HG02884 (cell line): ENCODE results near the gene API5.
A peak's percentile ranks its signal among the peaks of the same experiment; 100 is the strongest.
"Not testable (repeated sequence)": the region's sequence is repeated elsewhere in the genome, so short reads cannot be mapped to it uniquely, and the experiment has no call there.

Experiments used
- ATAC-seq: cut with Tn5 transposase; IDR thresholded peaks from one replicate; pipeline ENCODE4 v1.9.1; 2021; ENCODE audit warnings: mild to moderate bottlenecking, moderate library complexity; ENCODE audit not compliant: unreplicated experiment

Gene API5

DNA sequence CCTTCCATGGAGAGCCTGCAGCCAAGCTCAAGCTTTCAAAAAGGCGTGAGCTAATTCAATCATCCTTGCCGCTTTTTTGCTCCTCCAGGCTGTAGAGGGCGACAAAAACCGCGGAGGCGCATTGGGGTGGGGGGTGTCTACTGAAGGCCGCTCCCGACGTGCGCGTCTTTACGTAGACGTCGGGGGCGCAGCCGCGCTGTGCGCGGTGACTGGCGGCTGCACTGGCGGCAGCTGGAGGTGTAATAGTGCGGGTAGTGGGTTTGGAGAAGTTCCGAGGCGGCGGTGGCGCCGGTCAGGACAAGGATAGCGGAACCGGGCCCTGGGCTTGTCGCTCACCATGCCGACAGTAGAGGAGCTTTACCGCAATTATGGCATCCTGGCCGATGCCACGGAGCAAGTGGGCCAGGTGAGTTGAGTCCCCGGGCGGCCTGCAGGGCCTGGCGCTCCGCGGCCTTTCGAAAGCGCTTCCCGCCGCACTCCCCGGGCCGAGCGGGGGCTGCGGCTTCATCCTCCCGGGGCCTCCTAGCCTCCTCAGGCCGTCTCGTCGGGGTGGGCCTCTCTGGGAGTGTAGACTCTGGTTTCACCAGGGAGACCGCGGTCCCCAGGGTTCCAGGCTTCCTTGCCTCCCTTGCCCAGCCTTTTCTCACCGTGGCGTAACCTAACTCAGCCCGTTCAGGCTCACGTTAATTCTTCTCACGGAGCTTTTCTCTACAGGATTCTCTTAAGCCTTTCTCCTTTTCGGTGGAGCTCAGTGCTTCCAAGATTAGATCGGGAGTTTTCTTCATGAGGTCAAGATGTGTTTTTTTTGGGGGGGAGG lies at the start of gene API5:
Gene API5, plus strand, starts transcription at position 206 of the 817 bp plus-strand sequence. Its CDS starts 132 bp downstream, at position 338.
- ATAC-seq, result peak; percentile 98

GRCh38 chr11:43267856-43268580 lies 43.8 kb upstream of the API5 start:
- ATAC-seq, result no peak

GRCh38 chr11:43268786-43269185 lies 43.0 kb upstream of the API5 start:
- no peak for ATAC-seq

DNA sequence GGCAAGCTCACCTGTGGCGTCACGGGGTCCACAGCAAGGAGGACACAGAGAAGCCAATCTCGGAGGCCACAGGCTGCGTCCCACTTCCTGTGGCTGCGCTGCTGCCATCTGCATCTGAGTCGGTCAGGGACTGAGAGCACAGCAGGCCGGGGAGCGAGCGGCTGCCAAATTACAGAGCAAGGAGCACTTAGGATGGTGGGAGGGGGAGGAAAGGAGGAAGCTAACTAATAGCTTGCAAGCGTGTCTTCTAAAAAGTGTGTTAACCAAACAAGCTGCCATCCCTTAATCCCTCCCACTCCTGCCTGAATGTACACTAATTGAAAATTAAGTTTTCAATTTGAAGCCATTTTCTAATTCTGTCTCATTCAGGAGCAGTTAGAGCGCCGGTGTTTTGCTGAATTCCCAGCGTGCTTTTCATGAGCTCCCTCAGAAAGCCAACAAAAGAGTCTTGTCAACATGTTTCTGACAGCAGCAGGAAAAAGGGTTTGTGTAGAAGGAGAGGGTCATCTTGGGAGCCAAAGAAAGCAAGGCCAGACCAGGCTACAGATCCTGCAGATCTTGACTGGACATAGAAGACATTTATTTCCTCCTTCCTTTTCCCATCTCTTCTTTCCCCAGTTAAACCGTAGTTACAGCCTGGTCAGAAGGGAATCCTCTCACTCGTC lies 42.4 kb upstream of the API5 start:
- ATAC-seq, result no peak

- ATAC-seq, result no peak
Observed at GRCh38 chr11:43270468-43270867, 41.3 kb upstream of the API5 start.

DNA sequence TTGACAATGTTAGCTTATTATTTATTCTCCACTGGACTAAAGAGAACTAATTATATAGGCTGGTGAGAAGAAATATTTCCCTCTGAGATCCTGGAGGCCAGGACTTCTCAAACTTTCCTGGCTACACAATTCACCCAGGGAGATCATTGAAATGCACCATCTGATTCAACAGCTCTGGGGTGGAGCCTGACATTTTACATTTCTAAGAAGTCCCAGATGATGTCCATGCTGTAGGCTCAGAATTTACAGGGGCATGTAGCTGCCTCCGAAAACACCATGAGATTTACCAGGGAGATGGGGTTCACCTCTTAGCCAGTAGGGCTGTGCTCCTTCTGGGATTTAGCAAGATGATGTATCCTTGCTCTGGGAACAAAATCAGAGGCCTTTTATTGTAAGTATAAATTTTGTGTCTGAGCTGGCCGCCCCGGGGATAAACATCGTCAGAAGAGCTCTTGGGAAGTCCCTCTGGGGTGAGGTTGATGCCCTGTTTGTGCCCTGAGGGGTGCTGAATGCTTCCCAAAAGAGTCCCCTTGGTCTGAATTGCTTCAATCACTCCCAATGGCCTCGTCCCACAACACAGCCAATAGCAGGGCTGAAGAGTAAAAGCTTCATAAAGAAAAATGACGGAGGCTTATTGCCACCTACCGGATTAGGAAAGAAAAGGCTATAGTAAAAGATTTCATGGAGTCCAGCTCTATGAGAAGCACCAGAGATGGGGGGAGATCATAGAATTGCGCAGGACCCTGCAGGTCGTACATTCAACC lies 33.4 kb upstream of the API5 start:
- ATAC-seq, result no peak

GRCh38 chr11:43282607-43283440 lies 29.0 kb upstream of the API5 start:
- ATAC-seq, result no peak

DNA sequence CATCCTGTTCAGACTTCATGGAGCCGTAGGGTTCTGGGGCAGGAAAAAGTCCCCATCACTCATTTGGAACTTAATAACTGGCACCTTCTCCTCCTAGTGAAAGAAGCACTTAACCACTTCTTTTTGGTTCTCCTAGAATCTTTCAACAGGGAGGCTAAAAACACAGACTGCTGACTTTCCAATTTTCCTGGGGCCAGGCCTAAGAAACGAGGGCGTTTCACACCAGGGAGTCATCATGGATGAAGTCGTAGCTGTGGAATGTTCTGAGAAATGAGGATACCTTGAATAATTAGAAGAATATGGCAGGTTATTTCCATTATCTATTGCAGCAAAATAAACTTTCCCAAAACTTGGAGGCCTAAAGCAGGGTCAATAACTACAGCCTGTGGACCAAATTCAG lies 26.0 kb upstream of the API5 start:
- ATAC-seq, result no peak

- no peak for ATAC-seq
Observed at GRCh38 chr11:43289368-43289767, 22.4 kb upstream of the API5 start.

DNA sequence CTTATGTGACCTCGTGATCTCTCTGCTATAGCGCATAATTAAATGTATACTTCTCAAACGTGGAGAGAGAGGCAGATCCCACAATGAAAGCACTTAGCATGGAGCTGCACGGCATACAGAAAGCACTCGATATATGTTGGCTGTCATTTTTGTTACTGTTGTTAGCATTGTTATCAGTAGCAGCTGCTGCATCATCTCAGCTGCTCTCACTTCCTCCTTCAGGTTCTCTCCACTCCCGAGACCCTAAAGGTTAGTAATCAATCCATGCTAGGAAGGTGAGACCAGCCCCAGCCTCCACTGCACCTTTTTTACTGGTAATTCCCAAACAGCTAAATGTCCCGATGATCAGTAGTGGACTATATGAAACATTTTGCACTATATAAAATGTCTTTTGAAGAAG lies 13.4 kb upstream of the API5 start:
- ATAC-seq, result no peak

- no peak for ATAC-seq
Observed at GRCh38 chr11:43315966-43316365, 4.2 kb downstream of the API5 start.

DNA sequence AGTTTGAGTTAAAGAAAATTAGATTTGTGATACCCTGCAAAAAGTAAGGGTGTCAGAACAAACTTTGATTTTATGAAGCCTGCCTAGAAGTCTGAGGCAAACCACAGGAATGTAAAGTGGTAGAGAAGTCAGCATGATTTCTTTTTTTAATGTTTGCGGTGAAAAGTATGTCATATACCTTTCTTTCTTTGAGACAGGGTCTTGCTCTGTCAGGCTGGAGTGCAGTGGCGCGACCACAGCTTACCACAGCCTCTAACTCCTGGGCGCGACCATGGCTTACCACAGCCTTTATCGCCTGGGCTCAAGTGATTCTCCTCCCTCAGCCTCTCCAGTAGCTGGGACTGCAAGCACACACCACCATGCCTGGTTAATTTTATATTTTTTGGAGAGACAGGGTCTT lies 4.7 kb downstream of the API5 start:
- ATAC-seq, result no peak

DNA sequence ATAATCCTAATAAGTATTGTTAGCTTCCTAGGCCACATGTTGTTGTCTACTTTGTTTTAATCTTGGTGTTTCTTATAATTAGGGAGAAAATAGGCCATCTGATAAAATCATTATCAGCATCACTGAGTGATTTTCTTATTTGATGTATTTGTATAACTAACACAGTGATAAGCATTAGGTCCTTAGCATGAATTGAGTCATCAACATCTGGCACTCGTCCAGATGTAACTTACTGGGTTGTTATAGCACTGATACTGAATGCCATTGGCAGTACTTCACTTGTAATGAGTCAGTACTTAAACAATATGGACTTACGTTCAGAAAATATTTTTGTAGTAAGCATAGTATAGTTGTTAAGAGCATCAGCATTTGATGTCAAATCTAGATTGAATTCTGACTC lies 16.2 kb downstream of the API5 start:
- no peak for ATAC-seq

DNA sequence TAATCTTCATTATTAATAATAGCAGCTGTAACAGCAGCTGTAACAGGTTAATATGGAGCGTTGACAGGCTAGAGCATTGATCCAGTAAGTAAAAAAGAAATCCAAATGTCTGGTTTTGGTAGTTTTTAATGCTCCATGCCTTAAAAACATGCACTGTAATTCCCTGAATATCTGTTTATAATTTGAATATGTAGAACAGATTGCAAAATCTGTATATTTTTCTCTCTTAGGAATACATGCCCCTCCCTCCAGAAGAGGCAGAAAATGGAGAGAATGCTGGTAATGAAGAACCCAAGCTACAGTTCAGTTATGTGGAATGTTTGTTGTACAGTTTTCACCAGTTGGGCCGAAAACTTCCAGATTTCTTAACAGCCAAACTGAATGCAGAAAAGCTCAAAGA lies 16.7 kb downstream of the API5 start:
- no peak for ATAC-seq

GRCh38 chr11:43341159-43341558 lies 29.4 kb downstream of the API5 start:
- no peak for ATAC-seq

- not testable (repeated sequence) for ATAC-seq
Observed at GRCh38 chr11:43351426-43351825, 39.6 kb downstream of the API5 start.

DNA sequence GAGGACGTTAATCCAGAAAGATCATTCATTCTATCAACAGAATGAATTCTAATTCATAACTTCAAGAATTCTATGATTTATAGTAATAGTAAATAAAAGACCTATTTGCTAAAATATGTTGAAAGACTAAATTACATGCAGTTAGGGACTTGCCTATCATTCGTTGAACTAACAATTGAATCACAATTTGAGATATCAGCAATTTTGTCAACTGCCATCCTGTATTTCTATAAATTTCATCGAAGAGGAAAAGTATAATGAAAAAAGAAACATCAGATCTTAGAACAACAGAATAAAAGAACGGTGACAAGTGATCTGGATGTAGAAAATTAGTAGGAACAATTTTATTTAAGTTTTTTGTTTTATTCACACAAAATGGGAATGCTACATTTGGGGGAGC lies 42.5 kb downstream of the API5 start:
- ATAC-seq, result no peak

DNA sequence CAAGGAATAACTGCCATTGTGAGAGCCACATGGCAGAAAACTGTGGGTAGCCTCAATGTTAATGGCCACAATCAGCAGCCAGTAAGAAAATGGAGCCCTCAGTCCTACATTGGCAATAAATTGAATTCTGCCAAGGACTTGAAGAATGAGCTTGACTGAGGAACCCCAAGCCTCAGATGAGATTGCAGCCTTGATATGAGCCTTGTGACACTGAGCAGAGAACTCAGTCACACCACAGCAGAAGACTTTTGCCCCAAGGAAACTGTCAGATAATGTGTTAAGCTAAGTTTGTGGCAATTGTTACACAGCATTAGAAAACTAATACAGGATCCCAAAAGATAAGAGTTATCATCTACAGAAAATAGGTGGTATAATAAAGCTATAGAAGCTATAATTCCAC lies 44.5 kb downstream of the API5 start:
- no peak for ATAC-seq

DNA sequence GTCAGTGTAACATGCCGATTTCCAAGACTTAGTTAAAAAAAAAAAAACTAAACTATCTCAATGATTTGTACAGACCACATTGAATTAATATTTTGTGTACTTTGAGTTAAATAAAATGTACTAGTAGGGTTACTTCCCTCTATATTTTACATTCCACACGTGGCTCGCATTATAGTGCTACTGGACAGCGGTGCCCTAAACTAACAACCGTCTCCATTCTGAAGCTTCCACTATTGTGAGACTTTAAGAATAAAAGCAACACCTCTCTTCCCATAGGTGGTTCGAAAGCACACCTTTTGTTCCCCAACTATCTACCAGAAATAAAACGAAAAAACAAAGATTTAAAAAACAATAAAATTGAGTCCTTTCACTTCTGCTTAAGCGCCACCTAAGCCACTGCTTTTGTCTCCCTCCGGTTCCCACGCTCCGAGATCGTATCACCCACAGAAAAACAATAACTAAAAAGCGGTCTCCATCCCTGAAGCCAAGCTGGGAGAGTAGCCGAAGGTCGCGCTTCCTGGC lies 46.5 kb downstream of the API5 start:
- no peak for ATAC-seq
